Astrocyte (in vitro differentiated cells and primary cell): ENCODE results near the gene PSAP. TPM values are rescaled to one million over a fixed set of nuclear protein-coding genes. Genes with fewer than 3 reads are reported as not detected.

Experiments used
- DNase-seq: peaks from one replicate; pipeline ENCODE4 v3.0.0-alpha.2; 2010; ENCODE audit warnings: low read depth
- FAIRE-seq: peaks from 2 replicates; lab custom pipeline; 2011; peaks lifted over from hg19 to GRCh38; lab: Jason Lieb, UNC
- H2AFZ ChIP-seq: 2 replicates; pipeline ENCODE4 v1.6.0; 2012; ENCODE audit warnings: low read depth, low read length, inconsistent platforms
- H3K27ac ChIP-seq: 2 replicates; pipeline ENCODE4 v1.5.1; 2011; ENCODE audit warnings: low read depth, low read length, inconsistent platforms
- H3K27me3 ChIP-seq: 2 replicates; pipeline ENCODE4 v1.6.0; 2011; ENCODE audit warnings: low read length, inconsistent platforms; ENCODE audit not compliant: insufficient read depth
- H3K36me3 ChIP-seq: 2 replicates; pipeline ENCODE4 v1.5.1; 2011; ENCODE audit warnings: low read length, inconsistent platforms; ENCODE audit not compliant: insufficient read depth
- H3K4me1 ChIP-seq: 2 replicates; pipeline ENCODE4 v1.5.1; 2011; ENCODE audit warnings: low read length, inconsistent platforms; ENCODE audit not compliant: insufficient read depth
- H3K4me2 ChIP-seq: 2 replicates; pipeline ENCODE4 v1.6.0; 2012; ENCODE audit warnings: low read length, inconsistent platforms
- H3K4me3 ChIP-seq: 2 replicates; pipeline ENCODE4 v1.5.1; 2011; ENCODE audit warnings: low read depth, mild to moderate bottlenecking, low read length, inconsistent platforms; ENCODE audit not compliant: insufficient read depth
- H3K79me2 ChIP-seq: 2 replicates; pipeline ENCODE4 v1.6.0; 2012; ENCODE audit warnings: mild to moderate bottlenecking, low read length, inconsistent platforms; ENCODE audit not compliant: insufficient read depth
- H3K9ac ChIP-seq: 2 replicates; pipeline ENCODE4 v1.6.0; 2012; ENCODE audit warnings: mild to moderate bottlenecking, low read length, inconsistent platforms
- H3K9me3 ChIP-seq: 2 replicates; pipeline ENCODE4 v1.5.1; 2012; ENCODE audit warnings: low read depth, mild to moderate bottlenecking, low read length, inconsistent platforms; ENCODE audit not compliant: insufficient read depth
- H4K20me1 ChIP-seq: 2 replicates; pipeline ENCODE4 v1.6.0; 2012; ENCODE audit warnings: low read length, inconsistent platforms; ENCODE audit not compliant: insufficient read depth
- H3K27ac Mint-ChIP-seq: one replicate; pipeline ENCODE4 v1.8.0; 2021; ENCODE audit warnings: mild to moderate bottlenecking, mixed read lengths; ENCODE audit not compliant: unreplicated experiment
- H3K27me3 Mint-ChIP-seq: one replicate; pipeline ENCODE4 v1.8.0; 2021; ENCODE audit warnings: low read depth, mixed read lengths; ENCODE audit not compliant: unreplicated experiment
- H3K36me3 Mint-ChIP-seq: one replicate; pipeline ENCODE4 v1.8.0; 2021; ENCODE audit warnings: low read depth, mixed read lengths; ENCODE audit not compliant: unreplicated experiment
- H3K4me1 Mint-ChIP-seq: one replicate; pipeline ENCODE4 v1.8.0; 2021; ENCODE audit warnings: low read depth, mixed read lengths; ENCODE audit not compliant: unreplicated experiment
- H3K4me3 Mint-ChIP-seq: one replicate; pipeline ENCODE4 v1.8.0; 2021; ENCODE audit warnings: mild to moderate bottlenecking, moderate library complexity, mixed read lengths; ENCODE audit not compliant: unreplicated experiment
- H3K9me3 Mint-ChIP-seq: one replicate; pipeline ENCODE4 v1.8.0; 2021; ENCODE audit warnings: mild to moderate bottlenecking, mixed read lengths; ENCODE audit not compliant: unreplicated experiment
- CTCF ChIP-seq: IDR thresholded peaks from 2 replicates; pipeline ENCODE4 v1.5.1; 2011; ENCODE audit warnings: low read depth, mild to moderate bottlenecking, inconsistent platforms, low read length, moderate library complexity; ENCODE audit not compliant: insufficient read depth
- EZH2 ChIP-seq: IDR thresholded peaks from 2 replicates; pipeline ENCODE4 v1.6.1; 2012; ENCODE audit warnings: mild to moderate bottlenecking, low read length, inconsistent platforms; ENCODE audit not compliant: insufficient read depth
- microRNA-seq: library from miRNA; unstranded; fragments of <30 nt; microRNA quantifications from one replicate; pipeline ENCODE4 v1.2.0, GENCODE V29; 2020
- total RNA-seq: library from RNA; stranded (reverse); gene quantifications from 2 replicates; pipeline ENCODE4 v1.2.1, GENCODE V29; 2021

PSAP gene
- total RNA-seq, 1 donor from 2014 or later, result 1,120 TPM

GRCh38 chr10:71767420-71768035, 83.5 kb downstream of the PSAP start:
- H3K4me3 Mint-ChIP-seq, result no peak overlapping the region
- no peaks in the 10 kb centered on the region for H3K9me3 Mint-ChIP-seq
- Histone ChIP-seq H3K4me1 (peaks cover 40% of the 10 kb centered on the region), H3K4me2 (peak overlapping the region; percentile 75), H3K9me3 (no peaks in the 10 kb centered on the region), H2AFZ (peak overlapping the region; percentile 59), H3K36me3 (no peaks in the 10 kb centered on the region), H3K27me3 (no peaks in the 10 kb centered on the region), H3K4me3 (no peak overlapping the region), H4K20me1 (no peaks in the 10 kb centered on the region), H3K79me2 (no peaks in the 10 kb centered on the region), H3K27ac (peak overlapping the region; percentile 73), H3K9ac (peak overlapping the region; percentile 53)
- TF ChIP-seq CTCF, result no peak
- TF ChIP-seq EZH2, result no peak
- peaks cover 25% of the 10 kb centered on the region for H3K4me1 Mint-ChIP-seq
- peak overlapping the region; percentile 89 for H3K27ac Mint-ChIP-seq
- no peaks in the 10 kb centered on the region for H3K36me3 Mint-ChIP-seq
- DNase-seq (no peak), FAIRE-seq (no peak)
- peaks cover 25% of the 10 kb centered on the region for H3K27me3 Mint-ChIP-seq

GRCh38 chr10:71766717-71767419, 84.2 kb downstream of the PSAP start:
- Histone ChIP-seq H3K27ac (peak overlapping the region; percentile 73), H3K4me3 (no peak overlapping the region), H3K27me3 (no peaks in the 10 kb centered on the region), H3K36me3 (no peaks in the 10 kb centered on the region), H3K4me2 (peak overlapping the region; percentile 75), H3K9ac (peak overlapping the region; percentile 53), H3K4me1 (peaks cover 33% of the 10 kb centered on the region), H3K79me2 (no peaks in the 10 kb centered on the region), H2AFZ (no peak overlapping the region), H3K9me3 (no peaks in the 10 kb centered on the region), H4K20me1 (no peaks in the 10 kb centered on the region)
- Mint-ChIP-seq H3K27ac (peak overlapping the region; percentile 89), H3K4me1 (peaks cover 25% of the 10 kb centered on the region), H3K9me3 (no peaks in the 10 kb centered on the region), H3K36me3 (no peaks in the 10 kb centered on the region), H3K27me3 (peaks cover 24% of the 10 kb centered on the region), H3K4me3 (no peak overlapping the region)
- peak; percentile 97 for DNase-seq
- peak; percentile 98 for FAIRE-seq
- TF ChIP-seq EZH2, result no peak
- TF ChIP-seq CTCF, result no peak

Small RNA genes within 50 kb of the gene (microRNA-seq; reads per million reads assigned to microRNA genes)
- not detected for gene MIR7152

Other genes starting within 250 kb of the PSAP start
- gene C10orf105, start 131.5 kb downstream of the PSAP start, total RNA-seq, result not detected in 2 replicates
- gene VSIR, start 77.7 kb downstream of the PSAP start, total RNA-seq, result 2.9 and 3.4 TPM in 2 replicates
- gene CHST3, start 113.1 kb upstream of the PSAP start, total RNA-seq, result 42.9 and 43.5 TPM in 2 replicates
- gene SPOCK2, start 237.3 kb upstream of the PSAP start, total RNA-seq, result 0.89 and 1.4 TPM in 2 replicates